Body of pancreas (tissue), 4 donors: ENCODE results near the gene KLC3.

Source experiments
- POLR2A ChIP-seq, 3 donors: fragments of 450-650 bp; IDR thresholded peaks; one replicate each; pipeline ENCODE4 v1.6.1; 2016; ENCODE audit warnings: antibody characterized with exemption in 3 of 3, mild to moderate bottlenecking in 2 of 3
- TF ChIP-seq, protein P1 (sequence below), 7 experiments: fragments of 450-650 bp in 4 of 7; fragments of 200-600 bp in 3 of 7; sonication (generic) in 3 of 7; IDR thresholded peaks; one replicate each; pipeline ENCODE4 v1.5.1; 2016 to 2019; ENCODE audit warnings: antibody characterized with exemption in 7 of 7

DNA sequence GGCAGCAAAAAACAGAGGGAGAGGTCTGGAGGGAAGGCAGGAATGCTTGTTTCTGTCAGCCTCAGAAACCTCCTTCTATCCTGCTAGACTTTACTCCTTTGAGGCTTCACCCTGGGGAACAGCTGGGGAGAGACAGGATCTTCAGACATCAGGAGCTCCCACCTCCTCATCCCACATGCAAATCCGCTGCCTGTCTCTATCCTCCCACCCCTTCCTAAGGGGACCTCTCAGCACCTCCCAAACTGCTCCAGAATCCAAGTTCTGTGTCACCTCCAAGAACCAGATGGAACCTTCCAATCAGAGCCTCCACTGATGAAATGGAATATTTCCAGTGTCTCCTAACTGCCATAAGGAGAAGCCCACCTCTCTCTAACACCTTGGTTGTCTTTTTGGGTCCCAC lies 39.6 kb downstream of the KLC3 start:
- TF ChIP-seq, protein P1, sequence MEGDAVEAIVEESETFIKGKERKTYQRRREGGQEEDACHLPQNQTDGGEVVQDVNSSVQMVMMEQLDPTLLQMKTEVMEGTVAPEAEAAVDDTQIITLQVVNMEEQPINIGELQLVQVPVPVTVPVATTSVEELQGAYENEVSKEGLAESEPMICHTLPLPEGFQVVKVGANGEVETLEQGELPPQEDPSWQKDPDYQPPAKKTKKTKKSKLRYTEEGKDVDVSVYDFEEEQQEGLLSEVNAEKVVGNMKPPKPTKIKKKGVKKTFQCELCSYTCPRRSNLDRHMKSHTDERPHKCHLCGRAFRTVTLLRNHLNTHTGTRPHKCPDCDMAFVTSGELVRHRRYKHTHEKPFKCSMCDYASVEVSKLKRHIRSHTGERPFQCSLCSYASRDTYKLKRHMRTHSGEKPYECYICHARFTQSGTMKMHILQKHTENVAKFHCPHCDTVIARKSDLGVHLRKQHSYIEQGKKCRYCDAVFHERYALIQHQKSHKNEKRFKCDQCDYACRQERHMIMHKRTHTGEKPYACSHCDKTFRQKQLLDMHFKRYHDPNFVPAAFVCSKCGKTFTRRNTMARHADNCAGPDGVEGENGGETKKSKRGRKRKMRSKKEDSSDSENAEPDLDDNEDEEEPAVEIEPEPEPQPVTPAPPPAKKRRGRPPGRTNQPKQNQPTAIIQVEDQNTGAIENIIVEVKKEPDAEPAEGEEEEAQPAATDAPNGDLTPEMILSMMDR (IDR thresholded peaks at IDR 0.05), result no peak
- TF ChIP-seq POLR2A (IDR thresholded peaks at IDR 0.05), result no peak
